Measurements from ENCODE around the gene IAH1. TPM values are rescaled to one million over a fixed set of nuclear protein-coding genes. Genes with fewer than 3 reads are reported as not detected.
A peak's percentile ranks its signal among the peaks of the same experiment; 100 is the strongest.

Gene IAH1
- total RNA-seq, 1 donor, result 51.7 TPM

GRCh38 chr2:9484533-9484932 lies 10.2 kb downstream of the IAH1 start:
- TF ChIP-seq, protein P1, sequence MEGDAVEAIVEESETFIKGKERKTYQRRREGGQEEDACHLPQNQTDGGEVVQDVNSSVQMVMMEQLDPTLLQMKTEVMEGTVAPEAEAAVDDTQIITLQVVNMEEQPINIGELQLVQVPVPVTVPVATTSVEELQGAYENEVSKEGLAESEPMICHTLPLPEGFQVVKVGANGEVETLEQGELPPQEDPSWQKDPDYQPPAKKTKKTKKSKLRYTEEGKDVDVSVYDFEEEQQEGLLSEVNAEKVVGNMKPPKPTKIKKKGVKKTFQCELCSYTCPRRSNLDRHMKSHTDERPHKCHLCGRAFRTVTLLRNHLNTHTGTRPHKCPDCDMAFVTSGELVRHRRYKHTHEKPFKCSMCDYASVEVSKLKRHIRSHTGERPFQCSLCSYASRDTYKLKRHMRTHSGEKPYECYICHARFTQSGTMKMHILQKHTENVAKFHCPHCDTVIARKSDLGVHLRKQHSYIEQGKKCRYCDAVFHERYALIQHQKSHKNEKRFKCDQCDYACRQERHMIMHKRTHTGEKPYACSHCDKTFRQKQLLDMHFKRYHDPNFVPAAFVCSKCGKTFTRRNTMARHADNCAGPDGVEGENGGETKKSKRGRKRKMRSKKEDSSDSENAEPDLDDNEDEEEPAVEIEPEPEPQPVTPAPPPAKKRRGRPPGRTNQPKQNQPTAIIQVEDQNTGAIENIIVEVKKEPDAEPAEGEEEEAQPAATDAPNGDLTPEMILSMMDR (IDR thresholded peaks at IDR 0.05; ENCODE audit: insufficient read depth, low read length), result no peak
- DNase-seq (ENCODE audit: low read depth), result peak; percentile 79

GRCh38 chr2:9488583-9489547 lies 14.5 kb downstream of the IAH1 start:
- DNase-seq (ENCODE audit: low read depth), result peak; percentile 48
- TF ChIP-seq, protein P1 (IDR thresholded peaks at IDR 0.05; ENCODE audit: insufficient read depth, low read length), result no peak
- no peak overlapping the region for H3K4me3 ChIP-seq (ENCODE audit: low read depth, low read length)

More at GRCh38 chr2:9484533-9484932, 10.2 kb downstream of the IAH1 start:
- H3K4me3 ChIP-seq (ENCODE audit: low read depth, low read length), result no peak overlapping the region

DNA sequence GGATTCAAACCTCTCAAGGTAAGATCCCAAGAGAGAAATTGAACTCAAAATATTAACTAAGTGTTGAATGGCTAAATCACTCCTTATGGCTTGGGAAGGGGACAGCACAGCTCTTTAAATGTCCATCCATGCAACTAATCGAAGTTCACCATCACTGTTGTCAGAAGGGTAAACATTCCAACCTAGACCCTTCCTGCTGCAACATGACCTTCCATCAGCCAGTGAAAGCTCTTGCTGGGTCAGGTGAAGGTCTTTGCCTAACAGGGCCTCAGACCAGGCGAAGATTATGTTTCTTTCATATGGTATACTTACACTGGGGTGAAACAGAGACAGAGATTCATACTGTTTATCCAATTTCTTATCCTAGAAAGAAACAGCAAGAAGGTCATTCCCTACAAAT lies 16.4 kb downstream of the IAH1 start:
- TF ChIP-seq, protein P1 (IDR thresholded peaks at IDR 0.05; ENCODE audit: insufficient read depth, low read length), result no peak
- H3K4me3 ChIP-seq (ENCODE audit: low read depth, low read length), result no peak overlapping the region
- no peak for DNase-seq (ENCODE audit: low read depth)

- no peak for DNase-seq (ENCODE audit: low read depth)
Measured at GRCh38 chr2:9492927-9493326, 18.6 kb downstream of the IAH1 start.

GRCh38 chr2:9493478-9493877 lies 19.1 kb downstream of the IAH1 start:
- TF ChIP-seq, protein P1 (IDR thresholded peaks at IDR 0.05; ENCODE audit: insufficient read depth, low read length), result no peak
- no peak overlapping the region for H3K4me3 ChIP-seq (ENCODE audit: low read depth, low read length)
- DNase-seq (ENCODE audit: low read depth), result no peak

More at GRCh38 chr2:9492927-9493326, 18.6 kb downstream of the IAH1 start:
- TF ChIP-seq, protein P1 (IDR thresholded peaks at IDR 0.05; ENCODE audit: insufficient read depth, low read length), result no peak
- no peak overlapping the region for H3K4me3 ChIP-seq (ENCODE audit: low read depth, low read length)

DNA sequence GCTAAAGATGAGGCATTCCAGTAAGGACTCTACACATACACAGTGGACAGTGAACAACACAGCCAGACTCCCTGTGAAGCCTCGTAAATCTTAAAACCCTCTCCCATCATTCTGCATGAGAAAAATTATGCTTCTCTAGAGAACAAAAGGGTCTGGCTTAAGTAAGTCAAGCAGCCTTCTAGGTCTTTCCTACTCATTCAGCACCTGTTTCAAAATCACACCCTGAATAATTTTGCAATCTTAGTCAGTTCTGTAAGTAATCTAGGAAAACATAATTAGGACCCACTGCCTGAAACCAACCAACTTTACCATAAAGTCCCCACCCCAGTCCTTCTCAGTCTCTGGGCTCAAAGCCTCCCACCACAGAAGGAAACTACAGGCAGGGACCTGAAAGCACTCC lies 19.7 kb downstream of the IAH1 start:
- no peak for DNase-seq (ENCODE audit: low read depth)
- no peak overlapping the region for H3K4me3 ChIP-seq (ENCODE audit: low read depth, low read length)
- TF ChIP-seq, protein P1 (IDR thresholded peaks at IDR 0.05; ENCODE audit: insufficient read depth, low read length), result no peak
